HepG2 (cell line): Measurements from ENCODE around the gene HOXA6. TPM values are rescaled to one million over a fixed set of nuclear protein-coding genes. Genes with fewer than 3 reads are reported as not detected.

Source experiments
- CHD4 ChIP-seq: fragments of 200-600 bp; sonication (generic); IDR thresholded peaks from 2 replicates; pipeline ENCODE4 v1.7.0; 2017; ENCODE audit warnings: mild to moderate bottlenecking, low read length, borderline replicate concordance
- SALL1 ChIP-seq: sonication (generic); formaldehyde crosslinking; IDR thresholded peaks from 2 replicates; pipeline ENCODE4 v1.8.0; 2022; ENCODE audit warnings: mild to moderate bottlenecking, missing genetic modification reagents
- ZBTB7B ChIP-seq: sonication (generic); formaldehyde crosslinking; IDR thresholded peaks from 2 replicates; pipeline ENCODE4 v1.4.0; 2020; ENCODE audit warnings: missing genetic modification reagents
- ZFP36L1 ChIP-seq: sonication (generic); formaldehyde crosslinking; IDR thresholded peaks from 2 replicates; pipeline ENCODE4 v1.8.0; 2022; ENCODE audit warnings: mild to moderate bottlenecking, missing genetic modification reagents, moderate library complexity
- ZNF205 ChIP-seq: IDR thresholded peaks from 2 replicates; pipeline ENCODE4 v1.6.1; 2018; ENCODE audit warnings: missing biosample characterization, missing genetic modification reagents
- ZNF317 ChIP-seq: sonication (generic); formaldehyde crosslinking; IDR thresholded peaks from 2 replicates; pipeline ENCODE4 v1.5.0; 2020; ENCODE audit warnings: mild to moderate bottlenecking, missing genetic modification reagents
- ZNF644 ChIP-seq: IDR thresholded peaks from 2 replicates; pipeline ENCODE4 v1.6.1; 2016; ENCODE audit warnings: low read depth
- ZSCAN25 ChIP-seq: sonication (generic); formaldehyde crosslinking; IDR thresholded peaks from 2 replicates; pipeline ENCODE4 v1.8.0; 2022; ENCODE audit warnings: mild to moderate bottlenecking, missing genetic modification reagents
- polyA plus RNA-seq, 8 experiments: library from polyadenylated mRNA; depleted of rRNA in 3 of 8; stranded (reverse) in 7 of 8; unstranded in 1 of 8; fragments of >200 nt; fragmentation: Illumina TruSeq in 4 of 8; extraction: Trizol in 4 of 8; gene quantifications; 2 replicates each; pipeline versions ENCODE4 v1.2.1 to v1.2.3, GENCODE V29; 2011 to 2016; ENCODE audit warnings: low read depth in 4 of 8, missing spikeins in 1 of 8, mixed read lengths in 1 of 8; ENCODE audit not compliant: insufficient read depth in 1 of 8
- total RNA-seq, 5 experiments: library from RNA; depleted of rRNA; stranded (reverse); fragments of >200 nt; fragmentation: Illumina TruSeq; extraction: Trizol; gene quantifications; 2 replicates each; pipeline ENCODE4 v1.2.3, GENCODE V29; 2016; ENCODE audit warnings: low read depth in 1 of 5
- TF ChIP-seq, protein P1 (sequence below): sonication (generic); formaldehyde crosslinking; IDR thresholded peaks from 2 replicates; pipeline ENCODE4 v1.4.0; 2020; ENCODE audit warnings: mild to moderate bottlenecking, missing genetic modification reagents
- TF ChIP-seq, protein P2 (sequence below): IDR thresholded peaks from 2 replicates; pipeline ENCODE4 v1.4.0; 2020; ENCODE audit warnings: mild to moderate bottlenecking, missing genetic modification reagents
- TF ChIP-seq, protein P3 (sequence below): sonication (generic); formaldehyde crosslinking; IDR thresholded peaks from 2 replicates; pipeline ENCODE4 v1.9.0; 2021; ENCODE audit warnings: missing genetic modification reagents, borderline replicate concordance
- TF ChIP-seq, protein P4 (sequence below): sonication (generic); formaldehyde crosslinking; IDR thresholded peaks from 2 replicates; pipeline ENCODE4 v1.4.0; 2020; ENCODE audit warnings: missing genetic modification reagents
- TF ChIP-seq, protein P5 (sequence below): sonication (generic); formaldehyde crosslinking; conservative IDR thresholded peaks from 2 replicates; pipeline ENCODE4 v1.4.0; 2020; ENCODE audit warnings: missing genetic modification reagents
- TF ChIP-seq, protein P6 (sequence below): sonication (generic); formaldehyde crosslinking; IDR thresholded peaks from 2 replicates; pipeline ENCODE4 v1.5.0; 2020; ENCODE audit warnings: missing genetic modification reagents

HOXA6 gene
- total and polyA plus RNA-seq, 2 of the 13 experiments (the other 11 are each of a cell fraction or from before 2014, with no cell fraction given): 1.3 to 1.5 TPM

DNA sequence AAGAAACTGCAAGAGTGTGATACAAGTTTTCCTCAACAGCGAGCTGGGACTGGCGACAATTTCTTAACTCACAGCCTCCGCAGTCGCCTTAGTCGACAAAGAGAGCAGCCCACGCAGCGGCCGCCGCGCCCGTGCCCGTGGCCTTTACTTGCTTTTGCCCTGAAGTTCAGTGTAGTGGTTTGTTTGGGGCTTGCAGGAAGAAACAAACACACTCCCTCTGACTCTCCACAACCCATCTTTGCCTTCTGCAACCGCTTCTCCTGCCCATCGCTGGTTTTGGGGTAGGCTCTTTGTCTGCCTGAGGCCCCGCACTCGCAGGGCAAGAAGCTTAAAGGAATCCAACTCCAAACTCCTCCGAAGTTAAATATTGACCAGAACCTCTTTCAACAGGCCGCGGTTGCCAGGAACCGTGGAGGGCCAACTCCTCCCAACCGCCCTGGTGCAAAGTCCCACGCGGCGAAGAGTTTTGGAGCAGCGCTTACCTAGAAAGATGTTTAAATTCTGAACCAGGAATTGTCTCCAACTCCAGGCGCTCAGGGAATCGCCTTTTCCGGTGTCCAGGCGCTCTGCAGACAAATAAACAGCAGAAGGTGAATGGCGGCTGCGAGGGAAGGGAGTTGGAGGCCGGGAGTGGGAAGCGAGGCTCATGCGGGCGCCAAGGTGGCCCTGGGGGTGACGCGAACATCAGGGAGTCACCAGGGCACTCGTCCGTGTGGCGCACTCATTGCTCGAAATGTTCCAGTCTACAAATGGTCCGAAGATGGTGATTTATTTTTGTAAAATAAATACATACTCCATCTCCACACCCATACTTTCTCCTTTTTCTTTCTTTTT, 25.3 kb downstream of the HOXA6 start (continued):
- TF ChIP-seq ZNF205 (no peak; the same call in 1 of the 2 replicates), SALL1 (CRISPR knock-in tag) (peak; percentile 67; the same call in 1 of the 2 replicates), ZSCAN25 (CRISPR knock-in tag) (peak; percentile 63; the same call in 1 of the 2 replicates), ZBTB7B (CRISPR knock-in tag) (no peak; the same call in 1 of the 2 replicates), CHD4 (no peak), ZNF644 (CRISPR knock-in tag) (peak; percentile 38; the same call in 1 of the 2 replicates), ZNF317 (CRISPR knock-in tag) (0 out of 2 replicates have a peak, but pooled peaks have one; percentile 63), ZFP36L1 (CRISPR knock-in tag) (peak; percentile 48; the same call in 1 of the 2 replicates)
- TF ChIP-seq, protein P1, sequence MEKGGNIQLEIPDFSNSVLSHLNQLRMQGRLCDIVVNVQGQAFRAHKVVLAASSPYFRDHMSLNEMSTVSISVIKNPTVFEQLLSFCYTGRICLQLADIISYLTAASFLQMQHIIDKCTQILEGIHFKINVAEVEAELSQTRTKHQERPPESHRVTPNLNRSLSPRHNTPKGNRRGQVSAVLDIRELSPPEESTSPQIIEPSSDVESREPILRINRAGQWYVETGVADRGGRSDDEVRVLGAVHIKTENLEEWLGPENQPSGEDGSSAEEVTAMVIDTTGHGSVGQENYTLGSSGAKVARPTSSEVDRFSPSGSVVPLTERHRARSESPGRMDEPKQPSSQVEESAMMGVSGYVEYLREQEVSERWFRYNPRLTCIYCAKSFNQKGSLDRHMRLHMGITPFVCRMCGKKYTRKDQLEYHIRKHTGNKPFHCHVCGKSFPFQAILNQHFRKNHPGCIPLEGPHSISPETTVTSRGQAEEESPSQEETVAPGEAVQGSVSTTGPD (CRISPR knock-in tag): peak; percentile 64; the same call in 1 of the 2 replicates
- TF ChIP-seq, protein P2, sequence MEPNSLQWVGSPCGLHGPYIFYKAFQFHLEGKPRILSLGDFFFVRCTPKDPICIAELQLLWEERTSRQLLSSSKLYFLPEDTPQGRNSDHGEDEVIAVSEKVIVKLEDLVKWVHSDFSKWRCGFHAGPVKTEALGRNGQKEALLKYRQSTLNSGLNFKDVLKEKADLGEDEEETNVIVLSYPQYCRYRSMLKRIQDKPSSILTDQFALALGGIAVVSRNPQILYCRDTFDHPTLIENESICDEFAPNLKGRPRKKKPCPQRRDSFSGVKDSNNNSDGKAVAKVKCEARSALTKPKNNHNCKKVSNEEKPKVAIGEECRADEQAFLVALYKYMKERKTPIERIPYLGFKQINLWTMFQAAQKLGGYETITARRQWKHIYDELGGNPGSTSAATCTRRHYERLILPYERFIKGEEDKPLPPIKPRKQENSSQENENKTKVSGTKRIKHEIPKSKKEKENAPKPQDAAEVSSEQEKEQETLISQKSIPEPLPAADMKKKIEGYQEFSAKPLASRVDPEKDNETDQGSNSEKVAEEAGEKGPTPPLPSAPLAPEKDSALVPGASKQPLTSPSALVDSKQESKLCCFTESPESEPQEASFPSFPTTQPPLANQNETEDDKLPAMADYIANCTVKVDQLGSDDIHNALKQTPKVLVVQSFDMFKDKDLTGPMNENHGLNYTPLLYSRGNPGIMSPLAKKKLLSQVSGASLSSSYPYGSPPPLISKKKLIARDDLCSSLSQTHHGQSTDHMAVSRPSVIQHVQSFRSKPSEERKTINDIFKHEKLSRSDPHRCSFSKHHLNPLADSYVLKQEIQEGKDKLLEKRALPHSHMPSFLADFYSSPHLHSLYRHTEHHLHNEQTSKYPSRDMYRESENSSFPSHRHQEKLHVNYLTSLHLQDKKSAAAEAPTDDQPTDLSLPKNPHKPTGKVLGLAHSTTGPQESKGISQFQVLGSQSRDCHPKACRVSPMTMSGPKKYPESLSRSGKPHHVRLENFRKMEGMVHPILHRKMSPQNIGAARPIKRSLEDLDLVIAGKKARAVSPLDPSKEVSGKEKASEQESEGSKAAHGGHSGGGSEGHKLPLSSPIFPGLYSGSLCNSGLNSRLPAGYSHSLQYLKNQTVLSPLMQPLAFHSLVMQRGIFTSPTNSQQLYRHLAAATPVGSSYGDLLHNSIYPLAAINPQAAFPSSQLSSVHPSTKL (CRISPR knock-in tag): peak; percentile 81
- TF ChIP-seq, protein P3, sequence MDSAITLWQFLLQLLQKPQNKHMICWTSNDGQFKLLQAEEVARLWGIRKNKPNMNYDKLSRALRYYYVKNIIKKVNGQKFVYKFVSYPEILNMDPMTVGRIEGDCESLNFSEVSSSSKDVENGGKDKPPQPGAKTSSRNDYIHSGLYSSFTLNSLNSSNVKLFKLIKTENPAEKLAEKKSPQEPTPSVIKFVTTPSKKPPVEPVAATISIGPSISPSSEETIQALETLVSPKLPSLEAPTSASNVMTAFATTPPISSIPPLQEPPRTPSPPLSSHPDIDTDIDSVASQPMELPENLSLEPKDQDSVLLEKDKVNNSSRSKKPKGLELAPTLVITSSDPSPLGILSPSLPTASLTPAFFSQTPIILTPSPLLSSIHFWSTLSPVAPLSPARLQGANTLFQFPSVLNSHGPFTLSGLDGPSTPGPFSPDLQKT (CRISPR knock-in tag): no peak
- TF ChIP-seq, protein P4, sequence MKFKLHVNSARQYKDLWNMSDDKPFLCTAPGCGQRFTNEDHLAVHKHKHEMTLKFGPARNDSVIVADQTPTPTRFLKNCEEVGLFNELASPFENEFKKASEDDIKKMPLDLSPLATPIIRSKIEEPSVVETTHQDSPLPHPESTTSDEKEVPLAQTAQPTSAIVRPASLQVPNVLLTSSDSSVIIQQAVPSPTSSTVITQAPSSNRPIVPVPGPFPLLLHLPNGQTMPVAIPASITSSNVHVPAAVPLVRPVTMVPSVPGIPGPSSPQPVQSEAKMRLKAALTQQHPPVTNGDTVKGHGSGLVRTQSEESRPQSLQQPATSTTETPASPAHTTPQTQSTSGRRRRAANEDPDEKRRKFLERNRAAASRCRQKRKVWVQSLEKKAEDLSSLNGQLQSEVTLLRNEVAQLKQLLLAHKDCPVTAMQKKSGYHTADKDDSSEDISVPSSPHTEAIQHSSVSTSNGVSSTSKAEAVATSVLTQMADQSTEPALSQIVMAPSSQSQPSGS (CRISPR knock-in tag): peak; percentile 37; the same call in 1 of the 2 replicates
- TF ChIP-seq, protein P5, sequence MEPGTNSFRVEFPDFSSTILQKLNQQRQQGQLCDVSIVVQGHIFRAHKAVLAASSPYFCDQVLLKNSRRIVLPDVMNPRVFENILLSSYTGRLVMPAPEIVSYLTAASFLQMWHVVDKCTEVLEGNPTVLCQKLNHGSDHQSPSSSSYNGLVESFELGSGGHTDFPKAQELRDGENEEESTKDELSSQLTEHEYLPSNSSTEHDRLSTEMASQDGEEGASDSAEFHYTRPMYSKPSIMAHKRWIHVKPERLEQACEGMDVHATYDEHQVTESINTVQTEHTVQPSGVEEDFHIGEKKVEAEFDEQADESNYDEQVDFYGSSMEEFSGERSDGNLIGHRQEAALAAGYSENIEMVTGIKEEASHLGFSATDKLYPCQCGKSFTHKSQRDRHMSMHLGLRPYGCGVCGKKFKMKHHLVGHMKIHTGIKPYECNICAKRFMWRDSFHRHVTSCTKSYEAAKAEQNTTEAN (CRISPR knock-in tag): no peak
- TF ChIP-seq, protein P6, sequence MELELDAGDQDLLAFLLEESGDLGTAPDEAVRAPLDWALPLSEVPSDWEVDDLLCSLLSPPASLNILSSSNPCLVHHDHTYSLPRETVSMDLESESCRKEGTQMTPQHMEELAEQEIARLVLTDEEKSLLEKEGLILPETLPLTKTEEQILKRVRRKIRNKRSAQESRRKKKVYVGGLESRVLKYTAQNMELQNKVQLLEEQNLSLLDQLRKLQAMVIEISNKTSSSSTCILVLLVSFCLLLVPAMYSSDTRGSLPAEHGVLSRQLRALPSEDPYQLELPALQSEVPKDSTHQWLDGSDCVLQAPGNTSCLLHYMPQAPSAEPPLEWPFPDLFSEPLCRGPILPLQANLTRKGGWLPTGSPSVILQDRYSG (CRISPR knock-in tag): peak; percentile 37; the same call in 1 of the 2 replicates
